Iris pigment epithelial cell (primary cell): ENCODE results near the gene MCOLN1.

ENCODE experiments used
- DNase-seq: peaks from one replicate; pipeline ENCODE4 v3.0.0-alpha.2; 2011; ENCODE audit warnings: low read depth

Gene MCOLN1

DNA sequence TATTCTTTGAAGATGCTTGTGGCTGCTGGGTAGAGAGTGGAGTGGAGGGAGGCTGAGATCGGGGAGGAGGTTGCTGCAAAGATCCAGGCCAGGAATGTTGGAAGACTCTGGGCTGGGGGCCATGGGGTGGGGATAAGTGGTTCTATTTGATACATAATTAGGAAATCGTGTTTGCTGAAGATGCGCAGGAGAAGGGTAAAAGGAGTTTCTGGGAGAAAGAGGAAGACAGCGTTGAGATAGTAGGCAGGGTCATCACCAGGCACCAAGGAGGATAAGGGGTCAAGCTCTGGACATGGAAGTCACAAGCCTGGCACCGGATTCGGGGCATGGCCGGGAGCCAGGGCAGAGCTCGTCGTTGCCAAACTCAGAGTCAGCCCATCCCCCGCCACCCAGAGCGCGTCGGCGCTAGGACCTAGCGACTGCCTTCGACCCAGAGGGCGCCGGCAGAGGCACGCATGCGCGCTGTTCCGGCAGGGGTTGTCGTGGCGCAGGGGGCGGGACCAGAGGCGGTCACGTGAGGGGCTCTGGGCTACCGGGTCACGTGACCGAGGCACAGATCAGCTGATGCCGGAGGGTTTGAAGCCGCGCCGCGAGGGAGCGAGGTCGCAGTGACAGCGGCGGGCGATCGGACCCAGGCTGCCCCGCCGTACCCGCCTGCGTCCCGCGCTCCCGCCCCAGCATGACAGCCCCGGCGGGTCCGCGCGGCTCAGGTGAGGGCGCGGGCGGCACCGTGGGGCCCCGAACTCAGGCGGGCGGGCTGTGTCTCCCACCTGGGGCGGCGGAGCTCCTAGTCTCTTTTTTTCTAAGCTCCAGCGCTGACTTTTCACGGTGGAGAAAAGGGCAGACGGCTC is at the start of gene MCOLN1:
Gene MCOLN1, plus strand, starts transcription at position 553 of the 851 bp plus-strand sequence. Its CDS starts 127 bp downstream, at position 680.
- DNase-seq = peak; percentile 95

DNA sequence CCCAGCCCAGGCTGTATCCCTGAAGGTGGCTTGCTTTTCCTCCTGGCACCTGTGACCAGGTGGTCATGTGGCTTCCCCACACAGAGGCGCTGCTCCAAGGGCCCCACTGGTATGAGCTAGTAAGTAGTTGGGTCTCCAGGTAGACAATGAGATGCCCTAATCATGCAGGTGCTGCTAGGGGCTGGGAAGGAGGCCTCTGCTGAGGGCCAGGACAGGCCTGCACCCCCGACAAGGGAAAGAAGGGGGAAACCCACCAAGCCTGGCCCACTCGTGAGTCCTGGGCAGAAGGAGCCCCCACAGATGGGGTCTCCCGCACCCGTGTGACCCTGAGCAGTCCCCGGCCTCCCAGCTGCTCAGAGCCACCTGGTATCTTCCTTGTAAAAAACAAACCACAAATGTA is 46.8 kb upstream of the MCOLN1 start:
- no peak for DNase-seq

DNA sequence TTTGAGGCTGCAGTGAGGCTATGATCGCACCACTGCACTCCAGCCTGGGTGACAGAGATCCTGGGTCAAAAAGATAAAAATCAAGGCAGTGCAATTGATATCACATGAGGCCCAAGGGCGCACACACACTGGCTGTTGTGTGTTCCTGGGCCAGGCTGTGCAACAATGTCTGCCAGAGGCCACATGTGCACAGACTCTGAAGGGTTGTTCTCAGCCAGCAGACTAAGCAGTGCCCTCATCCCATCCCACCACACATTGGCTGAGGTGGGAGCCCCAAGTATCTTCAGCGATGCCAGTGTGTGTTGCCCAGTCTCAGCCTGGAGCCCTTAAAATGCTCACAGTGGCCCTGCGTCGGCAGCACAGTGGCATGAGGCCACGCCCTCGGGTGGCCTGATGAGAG is 46.2 kb upstream of the MCOLN1 start:
- no peak for DNase-seq

DNA sequence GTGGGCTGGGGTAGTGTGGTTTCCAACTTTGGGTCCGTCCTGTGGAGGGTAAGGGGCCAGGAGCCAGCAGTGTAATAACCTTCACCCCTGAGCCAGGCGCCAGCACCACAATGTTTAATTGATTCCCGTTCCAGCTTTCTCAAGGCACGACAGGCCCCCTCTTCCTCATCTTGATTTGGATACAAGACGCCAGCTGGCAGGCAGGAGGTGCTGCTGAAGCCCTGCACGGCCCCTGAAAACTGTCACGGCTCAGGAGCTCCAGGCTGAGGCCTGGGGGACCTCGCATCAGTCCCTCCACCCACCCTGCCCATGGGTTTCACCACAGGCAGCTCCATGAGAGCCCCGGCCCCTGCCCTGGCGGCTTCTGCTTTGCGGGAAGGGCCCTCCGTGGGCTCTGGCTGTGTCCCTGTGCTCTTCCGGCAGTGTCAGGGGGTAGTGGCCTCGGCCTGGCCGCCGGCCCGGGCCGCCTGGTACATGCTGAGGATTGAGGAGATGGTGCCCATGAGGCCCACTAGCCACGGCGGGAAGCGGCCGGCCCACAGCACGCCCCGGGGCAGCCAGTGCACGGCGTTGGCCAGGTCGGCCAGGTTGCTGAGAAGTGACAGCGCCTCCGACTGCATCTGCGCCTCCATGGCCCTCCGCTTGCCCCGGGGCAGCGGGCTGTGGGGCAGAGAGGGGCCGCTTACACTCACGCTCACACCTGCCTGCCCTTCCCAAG is 45.5 kb upstream of the MCOLN1 start:
- DNase-seq = no peak

DNA sequence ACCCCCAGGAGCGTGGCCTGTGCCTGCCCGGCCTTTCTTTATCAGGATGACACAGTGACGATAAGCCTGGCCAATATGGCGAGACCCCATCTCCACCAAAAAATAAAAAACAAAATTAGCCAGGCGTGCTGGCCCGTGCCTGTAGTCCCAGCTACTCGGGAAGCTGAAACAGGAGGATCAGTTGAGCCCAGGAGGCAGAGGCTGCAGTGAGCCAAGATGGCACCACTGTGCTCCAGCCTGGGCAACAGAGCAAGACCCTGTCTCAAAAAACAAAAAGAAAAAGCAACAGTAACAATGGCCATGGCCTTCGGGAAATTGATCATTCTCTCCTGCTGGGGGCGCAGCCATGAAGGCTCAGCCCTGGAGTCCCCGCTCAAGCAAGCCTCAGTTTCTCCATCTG is 44.7 kb upstream of the MCOLN1 start:
- no peak for DNase-seq

DNA sequence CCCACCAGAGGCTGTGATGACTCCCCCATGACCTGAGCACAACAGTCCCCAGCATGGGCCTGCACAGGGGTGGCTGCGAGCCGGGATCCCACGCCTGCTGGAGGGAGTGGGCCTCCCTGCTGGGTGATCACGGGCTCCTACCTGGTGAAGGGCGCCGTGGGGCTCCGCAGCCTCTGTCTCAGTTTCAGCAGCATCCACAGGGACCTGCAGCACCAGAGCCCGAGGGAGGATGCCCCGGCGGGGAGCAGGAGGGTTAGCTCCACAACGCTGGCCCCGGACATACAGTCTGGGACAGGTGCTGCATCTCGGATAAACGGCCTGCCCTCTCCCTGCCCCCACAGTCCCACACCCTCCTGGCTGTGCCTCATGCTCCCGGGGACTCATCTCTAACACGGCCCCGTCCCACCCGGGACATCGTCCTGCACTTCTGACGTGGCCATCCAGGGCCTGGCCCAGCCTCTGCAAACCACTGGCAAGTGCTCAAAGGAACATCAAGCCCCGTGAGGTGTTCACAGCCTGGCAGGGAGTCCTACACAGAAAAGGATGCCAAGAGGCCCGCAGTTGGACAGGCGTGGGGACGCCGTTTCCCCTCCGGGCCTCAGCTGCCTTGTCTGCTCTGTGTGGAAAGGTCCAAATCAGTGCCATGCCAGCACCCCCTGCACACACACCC is 44.1 kb upstream of the MCOLN1 start:
- no peak for DNase-seq

DNA sequence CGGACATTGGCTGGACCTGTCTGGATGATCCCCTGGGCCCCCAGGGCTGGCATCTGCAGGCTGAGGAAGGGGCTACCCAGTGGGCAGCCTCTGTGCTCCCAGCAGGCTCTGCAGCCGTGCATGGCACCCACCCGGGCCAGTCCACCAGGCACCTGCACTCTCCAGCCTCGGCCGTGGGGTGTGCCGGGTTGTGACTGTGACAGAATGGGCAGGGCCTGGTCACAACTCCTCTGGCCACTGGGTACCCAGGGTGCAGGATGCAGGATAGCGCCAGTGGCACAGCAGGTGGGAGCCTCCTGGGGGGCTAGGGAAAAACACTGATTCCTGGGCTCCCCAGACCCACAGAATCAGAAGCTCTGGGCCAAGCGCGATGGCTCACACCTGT is 43.6 kb upstream of the MCOLN1 start:
- no peak for DNase-seq

DNA sequence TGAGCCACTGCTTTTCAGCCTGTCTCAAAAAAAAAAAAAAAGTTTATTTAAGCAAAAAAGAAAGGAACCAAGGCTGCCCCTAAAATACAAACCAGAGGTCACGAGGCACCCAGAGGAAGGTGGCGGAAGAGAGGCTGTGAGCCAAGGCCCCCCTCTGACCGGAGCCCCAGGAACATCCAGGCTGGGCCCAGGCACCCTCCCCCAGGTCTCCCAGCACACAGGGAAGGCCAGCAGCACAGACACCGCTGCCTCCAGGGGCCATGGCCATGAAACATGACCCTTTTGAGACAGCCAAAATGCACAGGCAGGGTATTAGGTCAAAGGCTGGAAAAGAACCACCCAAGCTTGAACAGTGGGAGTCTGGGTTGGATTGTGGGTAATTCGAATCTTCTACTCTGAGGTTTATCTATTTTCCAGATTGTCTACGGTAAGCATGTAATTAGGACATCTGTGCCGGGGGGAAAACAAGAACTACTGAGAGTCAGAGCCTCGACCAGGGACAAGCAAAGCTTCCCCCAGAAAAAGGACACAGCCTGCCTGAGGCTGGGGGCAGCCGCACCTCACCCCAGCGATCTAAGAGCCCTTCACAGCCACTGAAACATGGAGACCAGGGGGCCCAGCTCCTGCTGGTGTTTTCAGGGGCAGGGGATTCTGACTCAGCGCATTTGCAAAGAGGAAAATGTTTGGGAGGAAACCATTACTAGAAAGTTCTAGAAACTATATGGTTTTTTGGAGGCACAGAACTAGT is 42.0 kb upstream of the MCOLN1 start:
- DNase-seq = no peak

DNA sequence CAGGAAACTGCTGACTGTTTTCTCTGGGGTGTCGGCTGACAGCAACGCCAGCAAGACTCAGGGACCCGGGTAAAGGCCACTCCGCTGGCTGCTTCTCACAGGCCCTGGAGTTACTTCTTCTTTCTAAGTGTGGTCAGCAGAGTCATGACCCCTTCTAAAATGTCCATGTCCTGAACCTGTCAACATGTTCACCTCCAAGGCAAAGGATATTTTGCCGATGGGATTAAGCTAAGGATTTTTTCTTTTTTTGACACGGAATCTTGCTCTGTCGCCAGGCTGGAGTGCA is 41.5 kb upstream of the MCOLN1 start:
- no peak for DNase-seq

DNA sequence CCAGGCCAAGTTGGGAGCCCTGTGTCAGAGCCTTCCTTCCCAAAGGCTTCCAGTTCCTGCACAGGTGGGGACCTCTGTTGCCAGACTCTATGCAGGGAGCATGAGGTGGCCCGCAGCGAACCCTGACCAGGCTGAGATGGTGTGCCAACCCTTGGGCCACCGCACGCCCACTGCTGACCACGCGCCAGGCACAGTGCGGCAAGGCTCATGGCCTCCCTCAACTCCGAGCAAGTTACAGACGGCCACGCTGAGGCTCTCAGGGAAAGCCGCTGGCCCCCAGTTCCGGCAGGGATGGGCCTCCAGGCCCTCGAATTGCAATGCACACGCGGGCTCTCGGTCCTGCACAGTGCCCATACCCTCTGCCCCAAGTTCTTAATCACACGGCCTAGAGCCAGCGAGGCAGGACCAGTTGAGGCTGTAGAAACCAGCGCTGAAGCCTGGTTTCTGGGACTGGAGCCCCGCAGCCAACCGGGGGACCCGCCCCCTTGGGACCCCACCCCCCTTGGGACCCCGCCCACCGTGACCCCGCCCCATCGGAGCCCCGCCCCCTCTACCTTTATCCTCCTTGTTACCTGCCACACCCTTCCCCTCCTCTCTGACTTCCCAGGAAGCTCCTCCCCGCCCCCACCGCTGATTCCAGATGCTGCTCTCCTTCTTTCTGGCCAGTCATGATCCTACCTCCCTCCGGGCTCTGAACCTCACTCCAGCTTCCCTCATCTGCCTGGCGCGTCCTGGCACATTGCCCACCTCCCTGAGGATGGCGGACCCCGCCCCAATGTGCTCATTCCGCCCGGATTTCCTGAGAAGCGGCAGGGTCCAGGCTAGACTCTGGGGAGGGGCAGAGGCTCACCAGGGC is 39.6 kb upstream of the MCOLN1 start:
- no peak for DNase-seq

DNA sequence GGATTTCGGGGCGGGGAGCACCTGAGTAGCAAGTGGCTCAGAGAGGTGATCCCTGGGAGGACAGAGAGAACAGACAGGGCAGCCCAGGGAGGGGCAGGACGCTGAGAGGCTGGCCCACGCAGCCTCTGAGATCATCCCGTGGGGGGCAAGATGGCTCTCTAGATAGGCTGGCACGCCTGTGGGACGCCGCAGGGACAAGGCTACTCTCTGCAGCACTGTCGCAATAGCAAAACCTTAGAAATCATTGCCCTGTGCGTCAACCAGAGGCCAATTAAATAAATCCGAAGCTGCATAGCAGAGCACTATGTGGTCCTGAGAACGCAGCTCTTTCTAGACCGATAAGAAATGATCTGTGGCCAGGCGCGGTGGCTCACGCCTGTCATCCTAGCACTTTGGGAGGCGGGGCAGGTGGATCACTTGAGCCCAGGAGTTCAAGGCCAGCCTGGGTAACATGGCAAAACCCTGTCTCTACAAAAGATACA is 38.7 kb upstream of the MCOLN1 start:
- no peak for DNase-seq

DNA sequence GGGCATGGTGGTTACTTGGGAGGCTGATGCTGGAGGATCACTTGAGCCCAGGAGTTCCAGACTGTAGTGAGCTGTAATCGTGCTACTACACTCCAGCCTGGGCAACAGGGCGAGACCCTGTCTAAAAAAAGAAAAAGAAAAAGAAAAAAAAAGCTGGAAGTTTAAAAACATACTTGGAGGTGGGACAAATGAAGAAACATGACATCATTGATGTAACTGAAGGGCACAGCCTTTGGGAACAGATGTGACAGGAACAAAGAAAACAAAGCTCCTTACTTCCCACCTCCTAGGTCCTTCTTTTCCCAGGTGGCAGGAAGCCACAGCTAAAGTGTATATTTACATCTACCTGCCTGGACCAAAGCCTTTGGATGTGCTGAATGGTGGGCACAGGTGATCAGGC is 35.5 kb upstream of the MCOLN1 start:
- no peak for DNase-seq

DNA sequence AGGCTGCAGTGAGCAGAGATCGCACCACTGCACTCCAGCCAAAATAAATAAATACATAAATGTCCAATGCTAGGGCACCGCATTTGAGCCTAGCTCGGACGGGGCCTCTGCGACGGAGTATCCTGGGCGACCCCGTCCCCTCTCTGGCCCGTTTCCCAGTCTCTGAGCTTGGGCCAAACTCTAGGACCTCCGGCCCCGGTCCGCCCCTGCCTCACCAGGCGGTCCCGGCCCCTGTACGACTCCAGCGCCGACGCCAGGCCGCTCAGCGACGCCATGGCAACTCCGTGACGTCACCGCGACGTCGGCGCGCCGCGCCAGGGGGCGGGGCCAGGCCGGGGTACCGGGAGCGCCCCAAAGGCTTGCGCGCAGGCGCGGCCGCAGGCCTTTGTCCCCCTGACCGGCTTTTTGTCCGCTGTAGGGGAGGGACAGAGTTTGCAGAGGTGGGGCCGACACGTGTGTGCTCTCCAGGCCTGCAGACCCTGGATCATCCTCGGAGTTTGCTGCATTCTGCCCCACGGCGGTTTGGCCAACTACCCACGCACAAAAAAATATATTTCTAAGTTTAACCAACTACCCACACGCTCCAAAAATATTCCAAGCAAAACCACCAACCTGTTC is 33.6 kb upstream of the MCOLN1 start, which contains the start of gene PEX11G:
Gene PEX11G, minus strand, starts transcription at position 300 of the 618 bp plus-strand sequence. Its CDS starts 25 bp downstream, at position 275.
- DNase-seq = peak; percentile 80

DNA sequence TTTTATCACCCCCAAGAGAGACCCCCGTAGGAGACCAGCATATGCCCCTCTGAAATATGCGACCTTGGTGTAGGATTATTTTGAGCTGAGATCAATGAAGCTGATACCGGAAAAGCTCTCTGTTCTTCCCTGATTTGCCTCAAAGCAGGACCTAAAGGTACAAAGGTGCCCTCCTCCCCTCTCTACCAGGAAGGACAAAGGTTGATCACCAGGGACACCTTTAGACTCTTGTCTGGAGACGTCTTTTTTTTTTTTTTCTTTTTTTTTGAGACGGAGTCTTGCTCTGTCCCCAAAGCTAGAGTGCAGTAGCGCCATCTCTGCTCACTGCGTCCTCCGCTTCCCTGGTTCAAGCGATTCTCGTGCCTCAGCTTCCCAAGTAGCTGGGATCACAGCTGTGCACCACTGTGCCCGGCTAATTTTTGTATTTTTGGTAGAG is 32.8 kb upstream of the MCOLN1 start:
- DNase-seq = no peak

DNA sequence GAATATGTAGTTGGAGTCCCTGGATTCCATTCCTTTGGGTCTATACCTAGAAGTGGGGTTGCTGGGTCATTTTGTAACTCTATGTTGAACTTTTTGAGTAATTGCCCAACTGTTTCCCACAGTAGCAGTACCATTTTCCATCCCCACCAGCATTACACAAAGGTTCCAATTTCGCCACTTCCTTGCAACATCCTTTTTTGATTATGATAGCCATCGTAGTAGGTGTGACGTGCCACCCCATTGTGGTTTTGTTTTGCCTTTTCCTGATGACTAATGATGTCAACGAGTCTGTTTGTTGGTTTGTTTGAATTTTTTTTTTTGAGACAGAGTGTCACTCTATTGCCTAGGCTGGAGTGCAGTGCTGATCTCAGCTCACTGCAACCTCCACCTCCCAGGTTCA is 30.3 kb upstream of the MCOLN1 start:
- peak; percentile 78 for DNase-seq

DNA sequence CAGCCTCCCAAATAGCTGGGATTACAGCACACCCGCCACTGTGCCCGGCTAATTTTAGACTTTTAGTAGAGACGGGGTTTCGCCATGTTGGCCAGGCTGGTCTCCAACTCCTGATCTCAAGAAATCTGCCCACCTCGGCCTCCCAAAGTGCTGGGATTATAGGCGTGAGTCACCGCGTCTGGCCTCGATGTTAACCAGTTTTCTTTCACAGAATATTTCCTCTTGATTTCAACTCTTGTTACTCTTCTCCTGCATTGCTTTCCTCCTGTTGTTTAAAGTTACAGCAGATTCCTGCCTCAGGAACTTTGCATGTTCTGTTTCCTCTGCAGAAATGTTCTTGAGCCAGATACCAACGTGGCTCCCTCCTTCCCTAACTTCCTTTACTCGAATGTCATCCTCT is 29.9 kb upstream of the MCOLN1 start:
- DNase-seq = peak; percentile 40

DNA sequence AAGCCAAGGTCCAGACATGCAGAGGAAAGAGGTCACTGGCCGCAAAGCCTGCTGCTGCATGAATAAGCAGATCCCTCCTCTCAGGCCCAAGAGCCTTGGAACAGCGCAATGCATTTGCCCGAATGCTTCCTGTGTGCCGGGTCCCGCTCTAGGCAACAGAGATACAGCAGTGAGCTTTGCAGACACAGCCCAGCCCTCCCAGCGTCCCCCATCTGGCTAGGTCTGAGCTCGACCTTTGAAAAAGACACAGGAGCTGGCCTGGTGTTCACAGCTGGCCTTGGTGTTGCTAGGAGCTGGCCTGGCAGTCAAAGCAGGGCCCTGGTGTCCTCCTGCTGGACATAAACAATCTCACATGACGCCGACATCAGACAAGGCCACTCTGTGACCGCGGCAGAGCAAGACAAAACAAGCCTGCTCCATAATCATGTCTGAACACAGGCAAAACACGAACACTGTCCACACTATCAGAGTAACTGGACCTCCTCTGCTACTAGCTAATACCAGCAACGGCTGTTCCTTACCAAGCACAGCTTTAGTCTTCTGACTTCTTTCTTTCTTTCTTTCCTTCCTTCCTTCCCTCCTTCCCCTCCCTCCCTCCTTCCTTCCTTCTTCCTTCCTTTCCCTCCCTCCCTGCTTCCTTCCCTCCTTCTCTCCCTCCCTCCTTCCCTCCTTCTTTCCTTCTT is 27.9 kb upstream of the MCOLN1 start:
- DNase-seq = no peak

DNA sequence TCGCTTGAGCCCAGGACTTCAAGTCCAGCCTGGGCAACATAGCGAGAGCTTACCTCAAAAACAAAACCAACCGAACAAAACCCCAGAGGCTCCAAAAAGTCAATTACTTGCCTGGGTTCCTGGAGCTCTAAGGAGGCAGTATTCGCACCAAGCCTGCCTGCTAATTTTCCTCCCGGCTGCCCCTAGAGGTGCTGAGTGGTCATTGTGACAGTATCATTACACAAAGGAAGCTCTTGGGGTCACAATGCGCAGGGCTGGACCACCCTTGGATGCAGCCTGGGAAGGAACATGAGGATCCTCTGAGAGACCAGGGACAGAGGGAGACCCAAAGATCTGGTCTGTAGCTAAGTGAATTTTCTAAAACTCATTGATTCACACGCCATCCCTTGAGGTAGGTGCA is 25.1 kb upstream of the MCOLN1 start:
- no peak for DNase-seq

DNA sequence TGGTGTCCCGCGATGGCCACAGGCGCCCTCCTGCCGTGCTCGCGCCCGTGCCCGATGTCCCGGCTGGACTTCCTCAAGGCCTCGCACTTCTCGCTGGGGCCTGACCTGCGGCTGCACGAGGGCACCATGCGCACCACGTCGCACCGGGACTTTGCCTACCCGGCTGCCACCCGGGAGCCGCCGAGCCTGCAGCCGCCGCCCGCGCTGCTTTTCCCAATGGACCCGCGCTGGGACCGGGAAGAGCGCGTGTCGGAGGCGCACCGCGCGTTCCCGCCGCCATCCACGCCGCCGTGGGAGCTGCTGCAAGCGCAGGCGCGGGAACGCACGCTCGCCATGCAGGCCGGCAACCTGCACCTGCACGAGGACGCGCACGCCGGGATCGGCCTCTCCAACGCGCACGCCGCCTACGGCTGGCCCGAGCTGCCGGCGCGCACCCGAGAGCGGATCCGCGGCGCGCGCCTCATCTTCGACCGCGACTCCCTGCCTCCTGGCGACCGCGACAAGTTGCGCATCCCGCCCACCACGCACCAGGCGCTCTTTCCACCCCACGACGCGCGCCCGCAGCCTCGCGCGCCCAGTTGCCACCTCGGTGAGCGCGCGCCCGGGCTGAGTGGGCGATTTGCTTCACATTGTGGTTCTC is 21.5 kb upstream of the MCOLN1 start:
- DNase-seq = peak; percentile 66

DNA sequence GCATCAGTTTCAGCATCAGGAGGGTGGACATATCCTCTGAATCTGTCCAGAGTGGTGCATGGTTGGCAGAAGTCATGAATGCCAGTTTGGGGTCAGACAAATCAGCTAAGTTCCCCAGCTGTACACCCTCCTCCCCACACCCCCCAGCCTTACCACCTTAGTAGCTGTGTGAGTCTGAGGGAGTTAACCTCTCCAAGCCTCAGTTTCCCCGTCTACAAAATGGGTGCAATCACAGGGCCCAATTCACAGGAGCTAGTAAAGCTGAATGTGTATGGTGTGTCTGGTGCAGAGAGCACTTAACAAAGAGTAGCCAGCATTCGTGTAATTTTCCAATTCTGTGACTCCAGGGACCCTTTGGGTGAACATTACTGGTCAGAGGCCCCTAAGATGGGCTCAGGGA is 19.9 kb upstream of the MCOLN1 start:
- no peak for DNase-seq
